Right kidney (tissue), 1 donor: ENCODE results near the gene FBXW7.
A peak's percentile ranks its signal among the peaks of the same experiment; 100 is the strongest.
"Not testable (repeated sequence)": the region's sequence is repeated elsewhere in the genome, so short reads cannot be mapped to it uniquely, and the experiment has no call there.

ENCODE experiments used
- DNase-seq: peaks from one replicate; pipeline ENCODE4 v3.0.0-alpha.2; 2016

Gene FBXW7

DNA sequence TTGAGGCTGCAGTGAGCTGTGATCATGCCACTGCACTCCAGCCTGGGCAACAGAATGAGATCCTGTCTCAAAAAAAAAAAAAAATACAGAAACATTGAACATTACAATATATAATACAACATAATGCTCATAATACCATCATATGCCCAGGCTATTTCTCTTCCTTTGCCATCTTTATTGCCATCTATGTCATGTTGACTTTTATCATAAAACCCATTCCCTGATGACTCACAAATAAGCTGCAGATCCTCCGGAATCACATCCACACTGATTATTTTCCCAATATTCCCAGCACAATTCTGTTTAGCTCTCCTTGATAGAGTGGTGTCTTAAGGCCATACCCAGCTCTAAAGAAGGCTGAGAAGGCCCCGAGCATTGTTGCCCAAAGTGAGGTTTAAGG, 9.2 kb upstream of the FBXW7 start:
- DNase-seq, result no peak

DNA sequence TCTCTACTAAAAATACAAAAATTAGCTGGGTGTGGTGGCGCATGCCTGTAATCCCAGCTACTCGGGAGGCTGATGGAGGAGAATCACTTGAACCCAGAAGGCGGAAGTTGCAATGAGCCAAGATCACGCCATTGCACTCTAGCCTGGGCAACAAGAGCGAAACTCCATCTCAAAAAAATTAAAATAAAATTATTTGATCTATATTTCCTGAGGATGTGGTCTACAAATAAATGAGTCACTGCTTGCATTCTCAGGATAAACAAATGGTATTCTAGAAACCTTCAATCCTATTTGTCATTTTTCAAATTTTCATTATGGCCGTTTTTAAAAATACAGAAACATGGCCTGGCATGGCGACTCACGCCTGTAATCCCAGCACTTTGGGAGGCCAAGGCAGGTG, 8.6 kb upstream of the FBXW7 start:
- not testable (repeated sequence) for DNase-seq

DNA sequence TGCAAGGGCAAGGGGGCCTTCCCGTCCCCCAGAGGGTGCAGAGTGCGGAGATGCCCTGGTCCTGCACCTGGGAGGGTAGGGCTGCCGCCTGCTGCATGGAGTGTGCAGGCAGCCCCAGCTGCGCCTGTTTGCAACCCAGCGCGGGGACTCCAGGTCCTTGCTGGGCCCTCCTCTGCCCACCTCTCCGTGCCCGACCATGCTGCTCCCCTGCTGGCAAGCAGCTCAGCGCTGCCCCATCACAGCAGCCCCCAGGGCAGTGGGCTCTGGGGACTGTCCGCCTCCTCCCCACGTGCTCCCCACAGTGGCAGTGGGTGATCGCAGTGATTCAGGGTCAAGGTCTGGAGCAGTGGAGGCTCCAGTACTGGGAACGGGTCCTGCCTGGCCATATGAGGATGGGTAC, 5.0 kb upstream of the FBXW7 start:
- no peak for DNase-seq

DNA sequence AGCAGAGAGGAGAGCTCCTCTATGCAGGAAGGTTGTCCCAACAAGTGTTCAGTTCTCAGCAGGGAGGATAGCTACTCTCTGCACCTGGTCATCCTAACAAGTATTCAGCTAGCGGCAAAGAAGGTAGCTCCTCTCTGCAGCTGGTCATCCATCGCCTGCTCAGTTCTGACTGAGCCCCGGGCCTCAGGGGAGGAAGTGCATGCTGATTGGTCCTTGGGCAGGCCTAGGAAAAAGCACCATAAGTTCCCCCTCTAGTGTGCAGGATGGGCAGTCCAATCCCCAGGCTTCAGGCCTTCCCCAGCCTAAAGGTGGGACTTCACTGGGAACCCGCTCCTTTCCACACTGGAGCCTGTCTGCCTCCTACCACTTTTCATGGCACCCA, 4.4 kb upstream of the FBXW7 start:
- DNase-seq, result no peak

GRCh38 chr4:152539556-152540292, 3.8 kb upstream of the FBXW7 start:
- DNase-seq, result no peak

GRCh38 chr4:152537881-152538280, 2.0 kb upstream of the FBXW7 start:
- no peak for DNase-seq

DNA sequence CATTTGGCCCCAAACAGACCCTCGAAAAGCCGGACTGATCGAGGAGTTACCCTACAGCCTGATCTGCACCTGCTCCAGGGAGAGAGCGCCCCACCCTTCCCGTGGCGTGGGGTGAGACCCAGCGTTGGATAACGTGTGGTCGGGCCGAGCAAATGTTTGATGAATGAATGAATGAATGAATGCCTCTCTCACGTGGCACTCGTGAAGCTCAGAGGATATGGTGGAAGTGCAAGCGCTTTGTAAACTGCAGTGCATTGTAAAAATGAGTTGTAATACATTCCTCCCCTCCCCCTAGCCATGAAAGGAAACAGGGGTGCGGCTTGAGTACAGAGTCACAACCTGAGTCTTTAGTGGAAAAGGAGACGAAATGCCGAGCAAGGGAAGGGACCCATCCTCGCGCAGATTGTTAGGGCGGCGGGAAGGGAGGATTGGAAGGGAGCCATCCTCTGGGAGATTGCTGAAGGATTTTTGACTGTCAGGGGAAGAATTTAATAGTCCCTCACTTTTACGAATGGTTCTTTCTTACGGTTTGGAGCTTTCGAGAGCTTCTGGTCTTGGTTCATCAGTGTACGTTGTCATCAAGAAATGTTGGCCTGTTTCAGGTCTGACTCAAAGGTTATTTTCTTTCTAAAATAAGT, 772 bp upstream of the FBXW7 start:
- DNase-seq, result no peak

GRCh38 chr4:152535360-152535902, 461 bp downstream of the FBXW7 start:
- no peak for DNase-seq

- peak; percentile 68 for DNase-seq
Observed at GRCh38 chr4:152534541-152535359, 1.1 kb downstream of the FBXW7 start.

DNA sequence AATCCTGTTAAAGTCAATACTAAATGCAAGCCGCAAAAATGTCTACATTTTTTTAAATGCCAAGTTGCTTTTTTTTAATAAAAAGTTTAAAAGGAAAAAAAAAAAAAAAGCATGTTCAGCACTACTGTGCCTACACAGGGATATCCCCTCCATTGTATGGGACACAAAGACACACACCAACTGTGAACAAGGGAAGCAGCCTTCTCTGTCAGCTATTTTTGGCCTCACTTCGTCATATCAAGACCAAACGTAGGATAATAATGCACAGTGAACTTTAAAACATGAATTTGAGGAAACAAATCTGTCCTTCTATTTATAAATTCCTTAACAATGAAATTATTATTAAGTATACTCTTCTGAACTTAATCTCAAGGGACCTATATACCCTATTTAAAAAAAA, 4.4 kb downstream of the FBXW7 start:
- no peak for DNase-seq

GRCh38 chr4:152530600-152530999, 5.3 kb downstream of the FBXW7 start:
- DNase-seq, result no peak

- DNase-seq, result no peak
Observed at GRCh38 chr4:152529880-152530279, 6.0 kb downstream of the FBXW7 start.

- no peak for DNase-seq
Observed at GRCh38 chr4:152528060-152528459, 7.8 kb downstream of the FBXW7 start.

DNA sequence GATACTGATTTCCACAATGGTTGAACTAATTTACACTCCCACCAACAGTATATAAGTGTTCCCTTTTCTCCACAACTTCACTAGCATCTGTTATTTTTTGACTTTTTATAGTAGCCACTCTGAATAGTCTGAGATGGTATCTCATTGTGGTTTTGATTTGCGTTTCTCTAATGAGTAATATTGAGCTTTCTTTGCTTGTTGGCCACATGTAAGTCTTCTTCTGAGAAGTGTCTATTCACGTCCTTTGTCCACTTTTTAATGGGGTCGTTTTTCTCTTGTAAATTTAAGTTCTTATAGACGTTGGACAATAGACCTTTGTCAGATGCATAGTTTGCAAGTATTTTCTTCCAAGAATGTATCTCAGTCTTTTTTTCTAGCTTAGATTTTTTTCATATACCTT, 10.0 kb downstream of the FBXW7 start:
- no peak for DNase-seq

DNA sequence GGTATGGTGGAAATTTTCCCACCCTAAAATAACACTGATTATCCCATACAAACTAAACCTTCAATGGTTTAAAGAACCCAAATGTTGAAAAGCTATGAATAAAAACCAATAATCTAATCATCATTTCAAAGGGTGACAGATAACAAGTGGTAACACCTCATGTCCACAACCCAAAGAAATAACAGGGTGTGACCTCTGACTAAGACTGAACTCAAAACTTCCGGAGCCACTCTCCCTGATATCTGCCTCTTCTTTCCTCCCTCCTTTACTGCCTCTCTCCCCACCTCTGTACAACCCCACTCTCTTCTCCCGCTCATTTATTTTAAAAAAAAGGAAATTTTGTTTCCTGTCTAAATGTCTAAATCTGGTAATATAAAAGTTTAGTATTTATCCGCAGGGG, 11.5 kb downstream of the FBXW7 start:
- DNase-seq, result no peak

GRCh38 chr4:152523731-152524130, 12.2 kb downstream of the FBXW7 start:
- no peak for DNase-seq

GRCh38 chr4:152522754-152523153, 13.1 kb downstream of the FBXW7 start:
- DNase-seq, result no peak

DNA sequence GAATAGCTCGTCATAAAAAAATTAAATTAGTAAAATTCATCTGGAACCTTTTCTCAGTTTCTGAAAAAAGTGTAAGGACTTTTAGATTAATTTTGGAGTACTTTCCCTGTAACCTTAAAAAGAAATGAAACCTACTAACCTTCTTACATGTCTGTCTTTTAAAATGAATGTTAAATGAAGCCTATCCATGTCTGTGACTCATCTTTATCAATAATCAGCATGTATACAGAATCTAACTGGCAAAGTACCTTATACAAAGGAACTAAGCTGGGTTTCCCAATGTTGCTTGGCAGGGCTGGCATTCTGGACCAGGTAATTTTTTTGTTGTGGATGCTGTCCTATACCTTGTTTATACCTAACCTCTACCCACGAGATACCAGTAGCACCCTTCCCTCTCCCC, 13.6 kb downstream of the FBXW7 start:
- no peak for DNase-seq

DNA sequence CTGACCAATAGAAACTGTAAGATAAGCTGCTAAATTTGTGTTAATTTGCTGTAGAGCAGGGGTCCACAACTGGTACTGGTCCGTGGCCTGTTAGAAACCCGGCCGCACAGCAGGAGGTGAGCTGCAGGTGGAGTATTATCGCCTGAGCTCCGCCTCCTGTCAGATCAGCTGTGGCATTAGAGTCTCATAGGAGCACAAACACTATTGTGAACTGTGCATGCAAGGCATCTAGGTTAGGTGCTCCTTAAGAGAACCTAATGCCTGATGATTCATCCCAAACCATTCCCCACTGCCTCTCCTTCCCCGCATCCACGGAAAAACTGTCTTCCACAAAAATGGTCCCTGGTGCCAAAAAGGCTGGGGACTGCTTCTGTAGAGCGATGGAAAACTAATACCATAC, 19.7 kb downstream of the FBXW7 start:
- DNase-seq, result no peak

- DNase-seq, result no peak
Observed at GRCh38 chr4:152515678-152516077, 20.2 kb downstream of the FBXW7 start.

DNA sequence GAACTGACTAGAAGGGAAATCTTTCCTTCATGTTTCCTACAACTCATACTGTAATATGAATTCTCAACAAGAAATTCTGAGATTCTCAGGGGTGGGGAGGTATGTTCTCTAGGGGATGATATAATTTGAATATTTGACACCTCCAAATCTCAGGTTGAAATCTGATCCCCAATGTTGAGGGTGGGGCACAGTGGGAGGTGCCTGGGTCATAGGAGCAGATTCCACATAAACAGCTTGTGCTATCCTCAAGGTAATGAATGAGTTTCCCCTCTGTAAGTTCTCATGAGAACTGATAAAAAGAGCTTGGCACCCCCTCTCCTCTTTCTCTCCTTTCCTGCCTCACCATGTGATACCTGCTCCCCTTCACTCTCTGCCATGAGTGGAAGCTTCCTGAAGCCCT, 21.5 kb downstream of the FBXW7 start:
- DNase-seq, result no peak

- DNase-seq, result no peak
Observed at GRCh38 chr4:152513078-152513477, 22.8 kb downstream of the FBXW7 start.

GRCh38 chr4:152512483-152512882, 23.4 kb downstream of the FBXW7 start:
- no peak for DNase-seq
